CD4-positive, alpha-beta T cell (primary cell): Measurements from ENCODE around the gene ZBTB17. TPM values are rescaled to one million over a fixed set of nuclear protein-coding genes. Genes with fewer than 3 reads are reported as not detected.

Experiments used
- ATAC-seq: fragments of 200-7000 bp; cut with Tn5 transposase; one replicate; pipeline ENCODE4 v1.10.0; 2022; ENCODE audit warnings: mild to moderate bottlenecking; ENCODE audit not compliant: poor library complexity
- CTCF ChIA-PET: fragments of 350-600 bp; sonication (Branson Sonifier 250); formaldehyde crosslinking; loops from one replicate; lab custom pipeline; 2021; ENCODE audit warnings: antibody characterized with exemption, inconsistent platforms; lab: Charles Lee
- POLR2A ChIA-PET: fragments of 350-600 bp; sonication (Branson Sonifier 250); formaldehyde crosslinking; loops from one replicate; lab custom pipeline; 2021; ENCODE audit warnings: antibody characterized with exemption, inconsistent platforms; lab: Charles Lee
- DNase-seq, 14 experiments: peaks; one replicate each; pipeline ENCODE4 v3.0.0-alpha.2; 2013 to 2020; ENCODE audit warnings: mixed read lengths in 2 of 14
- H3K27ac ChIP-seq, 2 donors: one replicate each; pipeline versions ENCODE4 v1.5.1 to v1.7.0; 2013; ENCODE audit warnings: low read length in 2 of 2, low read depth in 1 of 2, mild to moderate bottlenecking in 1 of 2
- H3K27me3 ChIP-seq, 2 experiments: 1 replicate in 1 of 2; 2 replicates in 1 of 2; pipeline versions ENCODE4 v1.6.1 to v1.7.0; 2013; ENCODE audit warnings: low read length in 2 of 2, control low read depth in 1 of 2, mild to moderate bottlenecking in 1 of 2, moderate library complexity in 1 of 2; ENCODE audit not compliant: insufficient read depth in 2 of 2, control insufficient read depth in 1 of 2
- H3K36me3 ChIP-seq: one replicate; pipeline ENCODE4 v1.6.1; 2013; ENCODE audit warnings: low read length, control low read depth; ENCODE audit not compliant: insufficient read depth
- H3K4me1 ChIP-seq: one replicate; pipeline ENCODE4 v1.6.1; 2013; ENCODE audit warnings: low read length, control low read depth; ENCODE audit not compliant: insufficient read depth
- H3K4me3 ChIP-seq: one replicate; pipeline ENCODE4 v1.5.1; 2013; ENCODE audit warnings: mild to moderate bottlenecking, low read length, moderate library complexity
- H3K9me3 ChIP-seq, 2 experiments: 1 replicate in 1 of 2; 2 replicates in 1 of 2; pipeline versions ENCODE4 v1.6.1 to v1.7.0; 2013; ENCODE audit warnings: low read length in 2 of 2, mild to moderate bottlenecking in 2 of 2, control low read depth in 1 of 2, moderate library complexity in 1 of 2; ENCODE audit not compliant: control insufficient read depth in 1 of 2, insufficient read depth in 1 of 2
- H3K27ac Mint-ChIP-seq: one replicate; pipeline ENCODE4 v1.8.0; 2020; ENCODE audit warnings: mixed read lengths
- H3K27me3 Mint-ChIP-seq: one replicate; pipeline ENCODE4 v1.8.0; 2021; ENCODE audit warnings: mixed read lengths
- H3K36me3 Mint-ChIP-seq: one replicate; pipeline ENCODE4 v1.8.0; 2021; ENCODE audit warnings: low read depth, mixed read lengths
- H3K4me1 Mint-ChIP-seq: one replicate; pipeline ENCODE4 v1.8.0; 2021; ENCODE audit warnings: low read depth, mixed read lengths
- H3K4me3 Mint-ChIP-seq: one replicate; pipeline ENCODE4 v1.8.0; 2020; ENCODE audit warnings: mild to moderate bottlenecking, mixed read lengths
- H3K9me3 Mint-ChIP-seq: one replicate; pipeline ENCODE4 v1.8.0; 2020; ENCODE audit warnings: mixed read lengths
- intact Hi-C, 2 experiments: fragments of 100-400 bp; cut with DNase I in 1 of 2; cut with micrococcal nuclease in 1 of 2; formaldehyde crosslinking; loops; one replicate each; pipeline versions ENCODE4 v1.15.1 to v1.9.0; 2023 to 2025; cut with DNase I, micrococcal nuclease
- total RNA-seq, 174 experiments: library from RNA in 2 of 174; stranded (reverse) in 2 of 174; gene quantifications; one replicate each; pipeline ENCODE4 v1.2.3 and lab custom pipeline; 2021 to 2026
- TF ChIP-seq, protein P1 (sequence below): fragments of 200-600 bp; IDR thresholded peaks from one replicate; pipeline ENCODE4 v1.8.0; 2022; ENCODE audit warnings: antibody characterized with exemption, mild to moderate bottlenecking

The ZBTB17 gene
- total RNA-seq, 2 experiments from 2014 or later: 70.2 to 78.1 TPM

DNA sequence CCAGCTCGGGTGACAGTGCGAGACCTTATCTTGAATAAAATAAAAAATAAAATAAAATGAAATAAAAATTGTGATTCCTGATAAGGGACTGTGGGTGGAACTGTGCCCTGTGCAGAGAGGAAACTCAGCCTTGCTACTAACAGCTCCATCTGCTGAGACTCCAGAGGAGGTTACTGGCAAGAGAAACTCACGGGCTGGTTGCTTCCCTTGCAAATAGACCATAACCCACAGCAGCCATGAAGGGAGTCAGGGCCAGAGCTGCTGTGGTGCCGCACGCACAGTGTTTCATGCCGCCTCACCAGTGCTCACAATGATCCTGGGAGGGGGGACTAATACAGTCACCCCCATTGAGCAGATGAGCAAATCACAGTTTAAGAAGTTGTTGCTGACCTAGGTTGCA lies 13.7 kb downstream of the ZBTB17 start:
- TF ChIP-seq, protein P1, sequence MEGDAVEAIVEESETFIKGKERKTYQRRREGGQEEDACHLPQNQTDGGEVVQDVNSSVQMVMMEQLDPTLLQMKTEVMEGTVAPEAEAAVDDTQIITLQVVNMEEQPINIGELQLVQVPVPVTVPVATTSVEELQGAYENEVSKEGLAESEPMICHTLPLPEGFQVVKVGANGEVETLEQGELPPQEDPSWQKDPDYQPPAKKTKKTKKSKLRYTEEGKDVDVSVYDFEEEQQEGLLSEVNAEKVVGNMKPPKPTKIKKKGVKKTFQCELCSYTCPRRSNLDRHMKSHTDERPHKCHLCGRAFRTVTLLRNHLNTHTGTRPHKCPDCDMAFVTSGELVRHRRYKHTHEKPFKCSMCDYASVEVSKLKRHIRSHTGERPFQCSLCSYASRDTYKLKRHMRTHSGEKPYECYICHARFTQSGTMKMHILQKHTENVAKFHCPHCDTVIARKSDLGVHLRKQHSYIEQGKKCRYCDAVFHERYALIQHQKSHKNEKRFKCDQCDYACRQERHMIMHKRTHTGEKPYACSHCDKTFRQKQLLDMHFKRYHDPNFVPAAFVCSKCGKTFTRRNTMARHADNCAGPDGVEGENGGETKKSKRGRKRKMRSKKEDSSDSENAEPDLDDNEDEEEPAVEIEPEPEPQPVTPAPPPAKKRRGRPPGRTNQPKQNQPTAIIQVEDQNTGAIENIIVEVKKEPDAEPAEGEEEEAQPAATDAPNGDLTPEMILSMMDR: no peak
- no peak for ATAC-seq

DNA sequence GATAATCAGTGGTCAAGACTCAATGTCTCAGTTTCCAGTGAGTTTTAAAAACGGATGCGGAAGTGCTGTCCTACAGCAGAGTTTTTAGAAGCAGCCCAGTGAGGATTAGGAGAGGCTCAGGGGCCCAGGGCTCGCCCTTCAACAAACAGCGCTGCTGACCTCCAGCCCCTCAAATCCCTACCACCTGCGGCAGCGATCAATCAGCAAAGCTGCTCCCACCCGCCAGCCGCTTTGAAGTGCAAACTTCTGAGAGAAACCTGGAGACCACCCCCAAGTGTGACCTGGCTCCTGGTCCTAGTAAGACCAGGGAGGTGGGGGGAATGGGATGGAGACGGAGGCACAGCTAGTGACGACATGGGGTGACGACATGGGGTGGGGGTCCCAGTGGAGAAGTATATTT lies 14.4 kb downstream of the ZBTB17 start:
- no peaks in the 10 kb centered on the region for H3K9me3 ChIP-seq
- H3K4me3 ChIP-seq: no peak overlapping the region
- TF ChIP-seq, protein P1: no peak
- no peak for DNase-seq
- H3K36me3 ChIP-seq: peaks cover 22% of the 10 kb centered on the region
- Mint-ChIP-seq H3K27ac (no peak overlapping the region), H3K4me3 (no peak overlapping the region), H3K36me3 (peaks cover 26% of the 10 kb centered on the region), H3K27me3 (no peaks in the 10 kb centered on the region), H3K4me1 (peaks cover 86% of the 10 kb centered on the region), H3K9me3 (no peaks in the 10 kb centered on the region)
- H3K27ac ChIP-seq: no peak overlapping the region
- ChIA-PET CTCF (no interaction called here), POLR2A (no interaction called here)
- peaks cover 38% of the 10 kb centered on the region for H3K4me1 ChIP-seq
- intact Hi-C loops: no loop called here
- no peaks in the 10 kb centered on the region for H3K27me3 ChIP-seq
- no peak for ATAC-seq

More for the DNA sequence above, 13.7 kb downstream of the ZBTB17 start:
- H3K27me3 ChIP-seq: no peaks in the 10 kb centered on the region
- H3K4me3 ChIP-seq: no peak overlapping the region
- ChIA-PET POLR2A (no interaction called here), CTCF (interaction anchor here (0.6 kb wide), 1 partner anchor 280 kb away, joined by 3 read pairs; no protein-coding TSS in a partner anchor)
- no peak for DNase-seq
- Mint-ChIP-seq H3K9me3 (no peaks in the 10 kb centered on the region), H3K27me3 (no peaks in the 10 kb centered on the region), H3K4me1 (peaks cover 88% of the 10 kb centered on the region), H3K36me3 (peaks cover 25% of the 10 kb centered on the region), H3K4me3 (no peak overlapping the region), H3K27ac (no peak overlapping the region)
- intact Hi-C loops: no loop called here
- H3K27ac ChIP-seq: no peak overlapping the region
- H3K9me3 ChIP-seq: no peaks in the 10 kb centered on the region
- peaks cover 44% of the 10 kb centered on the region for H3K4me1 ChIP-seq
- H3K36me3 ChIP-seq: peaks cover 20% of the 10 kb centered on the region

DNA sequence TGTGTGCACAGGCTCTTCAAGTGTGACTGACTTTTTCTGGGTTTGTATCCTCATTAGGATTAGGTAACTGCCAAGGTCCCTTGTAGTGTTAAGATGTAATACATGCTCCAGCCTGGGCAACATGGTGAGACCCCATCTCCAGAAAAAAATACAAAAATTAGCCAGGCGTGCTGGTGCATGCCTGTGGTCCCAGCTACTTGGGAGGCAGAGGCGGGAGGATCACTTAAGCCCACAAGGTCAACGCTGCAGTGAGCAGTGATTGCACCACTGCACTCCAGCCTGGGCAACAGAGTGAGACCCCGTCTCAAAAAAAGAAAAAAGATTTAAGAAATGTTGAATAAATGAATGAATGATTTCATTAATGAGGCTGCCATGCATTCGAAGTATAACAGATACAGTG lies 15.1 kb downstream of the ZBTB17 start:
- Histone ChIP-seq H3K36me3 (peaks cover 22% of the 10 kb centered on the region), H3K27me3 (no peaks in the 10 kb centered on the region), H3K4me3 (no peak overlapping the region), H3K4me1 (peaks cover 35% of the 10 kb centered on the region), H3K9me3 (no peaks in the 10 kb centered on the region), H3K27ac (no peak overlapping the region)
- ChIA-PET POLR2A (no interaction called here), CTCF (no interaction called here)
- Mint-ChIP-seq H3K27me3 (no peaks in the 10 kb centered on the region), H3K27ac (no peak overlapping the region), H3K4me1 (peaks cover 86% of the 10 kb centered on the region), H3K9me3 (no peaks in the 10 kb centered on the region), H3K36me3 (peaks cover 22% of the 10 kb centered on the region), H3K4me3 (no peak overlapping the region)
- TF ChIP-seq, protein P1: no peak
- DNase-seq (no peak), ATAC-seq (no peak)
- intact Hi-C loops: no loop called here
